Spinal cord (tissue), 10 donors: ENCODE results near the gene PLA2G2C. TPM values are rescaled to one million over a fixed set of nuclear protein-coding genes. Genes with fewer than 3 reads are reported as not detected.
"Not testable (repeated sequence)": the region's sequence is repeated elsewhere in the genome, so short reads cannot be mapped to it uniquely, and the experiment has no call there.

Experiments used
- DNase-seq, 6 donors: peaks; one replicate each; pipeline versions ENCODE4 v3.0.0 to v3.0.0-alpha.2; 2013 to 2015; ENCODE audit warnings: low spot score in 6 of 6, low read depth in 4 of 6
- H3K27ac ChIP-seq: one replicate; pipeline ENCODE4 v1.5.1; 2013; ENCODE audit warnings: low read depth, low read length, control low read depth
- H3K27me3 ChIP-seq: one replicate; pipeline ENCODE4 v1.6.1; 2013; ENCODE audit warnings: low read length; ENCODE audit not compliant: control insufficient read depth, insufficient read depth
- H3K36me3 ChIP-seq: one replicate; pipeline ENCODE4 v1.6.1; 2013; ENCODE audit warnings: low read length; ENCODE audit not compliant: control insufficient read depth, insufficient read depth
- H3K4me1 ChIP-seq: one replicate; pipeline ENCODE4 v1.6.1; 2013; ENCODE audit warnings: low read length; ENCODE audit not compliant: control insufficient read depth, insufficient read depth
- H3K4me3 ChIP-seq: one replicate; pipeline ENCODE4 v1.5.1; 2013; ENCODE audit warnings: low read depth, low read length, control low read depth
- H3K9me3 ChIP-seq: one replicate; pipeline ENCODE4 v1.6.1; 2013; ENCODE audit warnings: low read length; ENCODE audit not compliant: control insufficient read depth, insufficient read depth
- WGBS: methylation state at CpG from one replicate; pipeline ENCODE4 v1.1.5; 2013; ENCODE audit warnings: missing lambda C conversion rate; ENCODE audit not compliant: insufficient coverage; 5-methylcytosine and 5-hydroxymethylcytosine counted together
- polyA plus RNA-seq, 2 donors: library from polyadenylated mRNA; unstranded; fragments of 120-200 nt; gene quantifications; one replicate each; pipeline ENCODE4 v1.2.1, GENCODE V29; 2013; ENCODE audit not compliant: insufficient read length in 2 of 2
- total RNA-seq, 2 donors: library from RNA; depleted of rRNA in 1 of 2; stranded (reverse); fragments of 120-200 nt in 1 of 2; fragments of >200 nt in 1 of 2; gene quantifications; one replicate each; pipeline versions ENCODE4 v1.2.3 to v1.2.4, GENCODE V29; 2013 to 2014
- donor health status: healthy.

The PLA2G2C gene
- total and polyA plus RNA-seq, 4 donors = 0.08 to 0.40 TPM; not detected in 2

DNA sequence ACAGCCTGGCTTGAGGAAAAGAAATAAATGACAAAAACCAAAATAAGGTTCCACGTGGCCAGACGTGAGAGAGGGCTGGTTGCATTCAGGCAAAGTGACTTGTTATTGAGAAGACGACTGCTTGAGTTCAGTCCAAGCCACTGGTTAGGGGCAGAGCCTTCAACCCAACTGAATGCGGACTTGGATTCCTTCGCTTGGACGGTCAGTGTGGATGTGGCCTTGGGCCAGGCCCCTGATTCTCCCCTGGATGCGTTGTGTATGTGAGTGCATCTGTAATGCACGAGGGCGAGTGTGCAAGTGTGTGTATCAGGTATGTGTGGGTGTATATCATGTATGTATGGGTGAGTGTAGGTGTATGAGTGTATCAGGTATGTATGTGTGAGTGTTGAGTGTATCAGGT, 45.3 kb downstream of the PLA2G2C start:
- Histone ChIP-seq H3K36me3 (no peaks in the 10 kb centered on the region), H3K4me3 (no peak overlapping the region), H3K9me3 (no peaks in the 10 kb centered on the region), H3K27ac (no peak overlapping the region), H3K4me1 (no peaks in the 10 kb centered on the region), H3K27me3 (no peaks in the 10 kb centered on the region)
- no peak for DNase-seq
- WGBS = 89% methylated on average over 9 of the region's 9 CpGs

DNA sequence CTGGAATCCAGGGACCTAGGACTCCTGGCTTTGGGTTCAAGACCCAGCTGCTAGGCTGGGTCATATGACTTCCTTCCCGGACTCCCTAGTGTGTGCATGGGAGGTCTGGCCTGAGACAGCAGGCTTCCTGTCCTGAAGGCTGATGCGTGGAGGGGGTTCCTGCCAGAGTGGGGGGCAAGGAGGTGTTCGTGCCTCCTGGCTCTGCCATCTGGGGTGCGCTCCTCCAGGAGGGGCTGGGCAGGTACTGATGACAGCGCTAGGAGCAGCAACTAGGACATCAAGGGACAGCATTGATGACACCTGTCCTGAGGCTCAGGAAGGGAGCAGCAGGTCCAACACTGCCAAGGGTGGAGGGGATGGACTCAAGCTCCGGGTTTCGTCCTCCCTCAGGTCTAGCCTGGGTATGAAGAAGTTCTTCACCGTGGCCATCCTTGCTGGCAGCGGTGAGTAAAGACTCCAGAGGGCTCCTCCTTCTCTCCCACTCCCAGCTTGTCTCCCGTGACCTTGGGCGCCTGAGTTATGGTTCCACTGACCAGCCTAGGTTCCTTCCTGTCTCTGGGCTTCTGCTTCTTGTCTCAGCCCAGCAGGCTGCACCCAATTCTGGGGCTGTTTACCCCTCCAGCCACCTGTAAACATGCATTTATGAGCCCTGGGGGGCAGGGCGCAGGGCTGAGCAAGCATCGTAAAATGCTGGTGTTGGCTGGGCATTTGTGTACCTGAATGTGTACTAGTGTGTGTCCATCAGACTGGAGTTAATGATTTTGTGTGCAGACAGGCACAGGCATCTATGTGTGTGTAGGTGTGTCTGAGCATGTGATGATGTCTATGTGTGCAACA, 46.3 kb downstream of the PLA2G2C start:
- H3K36me3 ChIP-seq = no peaks in the 10 kb centered on the region
- H3K27me3 ChIP-seq = no peaks in the 10 kb centered on the region
- 90% methylated on average over 12 of the region's 13 CpGs for WGBS
- no peaks in the 10 kb centered on the region for H3K4me1 ChIP-seq
- H3K27ac ChIP-seq = no peak overlapping the region
- no peak overlapping the region for H3K4me3 ChIP-seq
- no peaks in the 10 kb centered on the region for H3K9me3 ChIP-seq
- DNase-seq = no peak

DNA sequence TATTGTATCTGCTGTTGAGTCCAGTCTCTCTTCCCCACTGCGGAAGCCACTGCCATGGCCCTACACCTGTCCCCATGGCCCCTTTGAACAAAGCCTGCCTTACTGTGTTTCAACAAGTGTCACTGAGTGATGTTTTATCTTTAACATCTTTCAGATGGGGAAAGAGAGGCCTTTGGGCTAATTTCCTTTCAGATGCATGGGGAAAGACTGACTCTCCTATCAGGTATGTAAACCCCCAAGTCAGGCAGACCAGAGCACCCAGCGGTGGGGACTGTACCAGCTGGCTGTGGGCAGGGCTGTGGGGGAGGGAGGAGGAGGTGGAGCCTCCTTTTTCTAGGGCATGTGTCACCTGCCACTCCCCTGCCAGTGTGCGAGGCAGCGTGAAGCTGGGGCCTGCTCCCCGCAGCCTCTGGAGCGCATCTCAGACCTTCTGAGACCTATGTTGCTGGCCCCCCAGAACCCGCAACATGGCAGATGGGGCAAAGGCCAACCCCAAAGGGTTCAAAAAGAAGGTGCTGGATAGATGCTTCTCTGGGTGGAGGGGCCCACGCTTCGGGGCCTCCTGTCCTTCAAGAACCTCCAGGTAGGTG, 47.3 kb downstream of the PLA2G2C start, which contains the start of gene PLA2G2F:
Gene PLA2G2F (plus strand): TSS at position 363 of the 590 bp plus-strand sequence. CDS start 105 bp downstream, at position 468.
- Histone ChIP-seq H3K27ac (no peak within 1 kb of the TSS), H3K27me3 (no peaks in the 10 kb centered on the region)

DNA sequence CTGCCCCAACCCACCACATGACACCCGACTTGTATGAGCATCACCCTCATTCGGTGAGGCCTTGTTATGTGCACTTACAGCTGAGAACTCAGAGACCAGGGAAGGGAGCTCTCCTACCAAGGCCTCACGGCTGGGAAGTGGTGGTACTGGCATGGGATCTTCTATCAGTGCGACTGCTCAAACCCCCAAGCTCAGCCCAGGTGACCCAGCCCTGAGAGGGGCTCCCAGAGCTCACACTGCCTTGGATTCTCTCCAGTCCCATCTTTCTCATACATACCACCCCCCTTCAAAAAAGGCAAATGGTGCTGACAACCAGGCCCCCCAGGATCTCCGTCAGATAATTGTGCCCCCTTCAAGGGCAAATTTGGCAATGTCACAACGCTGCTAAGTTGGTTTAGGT, 48.0 kb downstream of the PLA2G2C start:
- no peaks in the 10 kb centered on the region for H3K27me3 ChIP-seq
- H3K4me3 ChIP-seq = no peak overlapping the region
- H3K36me3 ChIP-seq = no peaks in the 10 kb centered on the region
- WGBS = 100% methylated on average over 1 of the region's 6 CpGs
- DNase-seq = no peak
- no peaks in the 10 kb centered on the region for H3K9me3 ChIP-seq
- no peak overlapping the region for H3K27ac ChIP-seq
- no peaks in the 10 kb centered on the region for H3K4me1 ChIP-seq

More for the DNA sequence above, 47.3 kb downstream of the PLA2G2C start, which contains the start of gene PLA2G2F:
- H3K4me3 ChIP-seq = no peak within 1 kb of the TSS
- H3K9me3 ChIP-seq = no peaks in the 10 kb centered on the region
- WGBS = 90% methylated on average over 8 of the region's 9 CpGs
- H3K36me3 ChIP-seq = no peaks in the 10 kb centered on the region
- DNase-seq = no peak
- H3K4me1 ChIP-seq = no peaks in the 10 kb centered on the region

DNA sequence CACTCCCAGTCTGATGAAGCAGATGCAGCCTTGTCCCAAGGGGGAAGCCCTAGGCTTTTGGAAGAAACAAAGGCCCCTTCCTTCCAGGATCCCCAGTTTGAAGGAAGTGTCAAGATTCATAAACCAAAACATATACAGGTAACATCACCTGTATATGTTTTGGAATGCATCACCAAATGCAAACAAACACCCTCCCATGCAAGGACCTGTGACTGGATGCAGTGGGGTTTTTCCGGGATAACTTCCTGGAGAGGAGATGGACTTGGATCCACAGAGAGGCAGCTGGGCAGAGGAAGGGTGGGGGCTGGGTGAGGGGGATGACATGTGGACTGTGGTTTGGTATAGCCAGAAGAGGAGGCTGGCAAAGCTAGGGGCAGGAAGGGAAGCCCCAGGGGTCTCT, 48.7 kb downstream of the PLA2G2C start:
- Histone ChIP-seq H3K27ac (no peak overlapping the region), H3K36me3 (no peaks in the 10 kb centered on the region), H3K9me3 (no peaks in the 10 kb centered on the region), H3K27me3 (no peaks in the 10 kb centered on the region), H3K4me3 (no peak overlapping the region), H3K4me1 (no peaks in the 10 kb centered on the region)
- 100% methylated on average over 1 of the region's 1 CpG for WGBS
- DNase-seq = no peak

DNA sequence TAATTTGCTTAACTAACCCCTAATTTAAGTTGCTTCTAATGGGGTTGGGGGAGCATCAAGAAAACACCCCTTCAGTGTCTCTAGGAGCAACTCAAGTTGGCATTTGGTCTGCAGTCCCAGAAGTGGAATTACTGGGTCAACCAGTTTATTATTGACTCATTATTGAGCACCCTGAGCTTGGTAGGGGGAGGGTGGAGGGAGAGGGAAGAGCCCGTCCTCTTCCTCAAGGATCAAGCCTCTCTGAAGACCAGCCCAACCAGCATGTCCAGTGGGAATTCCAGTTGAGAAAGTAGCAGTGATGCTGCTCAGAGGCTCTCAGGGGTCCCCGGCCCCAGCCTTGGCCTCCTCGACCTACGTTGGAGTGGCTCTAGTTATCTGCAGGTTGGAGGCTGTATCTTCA, 49.3 kb downstream of the PLA2G2C start:
- H3K9me3 ChIP-seq = no peaks in the 10 kb centered on the region
- H3K4me1 ChIP-seq = no peaks in the 10 kb centered on the region
- no peaks in the 10 kb centered on the region for H3K36me3 ChIP-seq
- H3K4me3 ChIP-seq = no peak overlapping the region
- H3K27me3 ChIP-seq = no peaks in the 10 kb centered on the region
- WGBS = 95% methylated on average over 3 of the region's 4 CpGs
- H3K27ac ChIP-seq = no peak overlapping the region
- no peak for DNase-seq

DNA sequence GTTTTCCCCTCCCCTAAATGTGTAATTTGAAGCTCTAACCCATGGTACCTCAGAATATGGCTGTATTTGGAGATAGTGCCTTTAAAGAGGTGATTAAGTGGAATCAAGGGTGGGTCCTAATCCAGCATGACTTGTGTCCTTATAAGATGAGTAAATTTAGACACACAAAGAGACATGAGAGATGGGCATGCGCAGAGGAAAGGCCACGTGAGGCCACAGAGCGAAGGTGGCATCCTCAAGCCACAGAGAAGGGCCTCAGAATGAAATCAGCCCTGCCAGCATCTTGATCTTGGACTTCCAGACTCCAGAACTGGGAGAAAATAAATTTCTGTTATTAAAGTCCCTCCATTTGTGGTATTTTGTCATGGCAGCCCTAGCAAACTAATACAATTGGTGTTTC, 50.1 kb downstream of the PLA2G2C start:
- 92% methylated on average over 3 of the region's 3 CpGs for WGBS
- no peak for DNase-seq
- Histone ChIP-seq H3K9me3 (no peaks in the 10 kb centered on the region), H3K27me3 (no peaks in the 10 kb centered on the region), H3K27ac (no peak overlapping the region), H3K4me3 (no peak overlapping the region), H3K36me3 (no peaks in the 10 kb centered on the region), H3K4me1 (no peaks in the 10 kb centered on the region)

DNA sequence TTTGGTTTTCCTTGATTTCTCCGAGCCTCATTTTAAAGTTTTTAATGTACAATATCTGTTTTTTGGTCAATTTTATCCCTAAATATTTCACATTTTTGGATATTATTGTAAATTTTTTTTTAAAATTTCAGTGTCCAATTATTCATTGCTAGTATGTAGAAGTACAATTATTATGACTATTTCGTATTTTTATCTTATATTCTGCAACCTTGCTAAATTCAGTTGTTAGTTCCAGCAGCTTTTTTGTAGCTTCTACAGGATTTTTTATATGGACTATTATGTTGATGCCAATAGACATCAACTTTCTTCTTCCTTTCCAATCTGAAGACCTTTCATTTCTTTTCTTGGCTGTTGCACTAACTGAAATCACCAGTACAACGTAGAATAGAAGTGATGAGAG, 51.3 kb downstream of the PLA2G2C start:
- H3K9me3 ChIP-seq = no peaks in the 10 kb centered on the region
- DNase-seq = no peak
- H3K36me3 ChIP-seq = no peaks in the 10 kb centered on the region
- H3K27me3 ChIP-seq = no peaks in the 10 kb centered on the region
- no peaks in the 10 kb centered on the region for H3K4me1 ChIP-seq
- no peak overlapping the region for H3K4me3 ChIP-seq
- no CpG with 5 or more reads among the region's 3 CpGs for WGBS
- no peak overlapping the region for H3K27ac ChIP-seq

DNA sequence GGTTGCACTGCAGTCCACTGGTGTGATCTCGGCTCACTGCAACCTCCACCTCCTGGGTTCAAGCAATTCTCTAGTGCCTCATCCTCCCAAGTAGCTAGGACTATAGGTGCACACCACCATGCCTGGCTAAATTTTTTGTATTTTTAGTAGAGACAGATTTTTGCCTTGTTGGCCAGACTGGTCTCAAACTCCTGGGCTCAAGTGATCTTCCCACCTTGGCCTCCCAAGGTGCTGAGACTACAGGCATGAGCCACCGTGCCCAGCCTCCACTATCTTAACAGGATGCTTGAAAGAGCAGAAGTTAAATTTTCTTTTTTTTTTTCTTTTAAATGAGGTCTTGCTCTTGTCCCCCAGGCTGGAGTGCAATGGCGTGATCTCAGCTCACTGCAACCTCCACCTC, 55.8 kb downstream of the PLA2G2C start:
- WGBS = 100% methylated on average over 1 of the region's 3 CpGs
- H3K4me1 ChIP-seq, H3K4me3 ChIP-seq, H3K36me3 ChIP-seq, DNase-seq, H3K27me3 ChIP-seq, H3K27ac ChIP-seq, H3K9me3 ChIP-seq: not testable (repeated sequence)
